OCI-LY7 (cell line): ENCODE results near the gene FSTL1. TPM values are rescaled to one million over a fixed set of nuclear protein-coding genes. Genes with fewer than 3 reads are reported as not detected.

Source experiments
- BruUV-seq: library from RNA; stranded (reverse); fragments of 400-500 nt; replicated peaks from 2 replicates; lab custom pipeline; 2021; lab: Mats Ljungman, UMichigan
- CTCF ChIA-PET: fragments of 300-600 bp; sonication (Branson Sonifier 250); formaldehyde crosslinking; loops from one replicate; lab custom pipeline; 2022; ENCODE audit warnings: antibody characterized with exemption; ENCODE audit not compliant: unreplicated experiment; lab: Charles Lee
- POLR2A ChIA-PET: fragments of 300-600 bp; sonication (Branson Sonifier 250); formaldehyde crosslinking; loops from one replicate; lab custom pipeline; 2022; ENCODE audit warnings: antibody characterized with exemption; lab: Charles Lee
- DNase-seq: peaks from one replicate; pipeline ENCODE4 v3.0.0-alpha.2; 2015; ENCODE audit warnings: low spot score
- H2AFZ ChIP-seq: fragments of 200-600 bp; sonication (generic), shearing (Covaris generic); 2 replicates; pipeline ENCODE4 v1.6.1; 2014; ENCODE audit warnings: mild to moderate bottlenecking, antibody characterized with exemption, low read length, moderate library complexity
- H3K27ac ChIP-seq: fragments of 200-600 bp; sonication (generic); 2 replicates; pipeline ENCODE4 v1.5.1; 2014; ENCODE audit warnings: mixed run types, low read depth, mild to moderate bottlenecking, moderate library complexity, low read length, inconsistent platforms; ENCODE audit not compliant: poor library complexity, severe bottlenecking
- H3K36me3 ChIP-seq: fragments of 200-600 bp; sonication (generic); 2 replicates; pipeline ENCODE4 v1.6.1; 2014; ENCODE audit warnings: mild to moderate bottlenecking, antibody characterized with exemption, low read length, moderate library complexity, mixed read lengths; ENCODE audit not compliant: insufficient read depth
- H3K4me1 ChIP-seq: fragments of 200-600 bp; sonication (generic); 2 replicates; pipeline ENCODE4 v1.5.1; 2014; ENCODE audit warnings: mild to moderate bottlenecking, low read length; ENCODE audit not compliant: insufficient read depth, poor library complexity, severe bottlenecking
- H3K4me2 ChIP-seq: fragments of 200-600 bp; sonication (generic); 2 replicates; pipeline ENCODE4 v1.6.1; 2014; ENCODE audit warnings: mild to moderate bottlenecking, low read length
- H3K4me3 ChIP-seq: fragments of 200-600 bp; sonication (generic); 2 replicates; pipeline ENCODE4 v1.5.1; 2014; ENCODE audit warnings: mild to moderate bottlenecking, low read depth, low read length; ENCODE audit not compliant: poor library complexity, severe bottlenecking
- H3K79me2 ChIP-seq: fragments of 200-600 bp; sonication (generic); 2 replicates; pipeline ENCODE4 v1.6.1; 2016; ENCODE audit warnings: low read depth, mild to moderate bottlenecking, low read length, moderate library complexity, mixed read lengths; ENCODE audit not compliant: insufficient read depth
- H3K9me2 ChIP-seq: fragments of 200-600 bp; sonication (generic); 2 replicates; pipeline ENCODE4 v1.6.1; 2016; ENCODE audit warnings: mild to moderate bottlenecking, low read length, mixed read lengths; ENCODE audit not compliant: insufficient read depth
- H3K9me3 ChIP-seq: fragments of 200-600 bp; sonication (generic); 2 replicates; pipeline ENCODE4 v1.6.1; 2014; ENCODE audit warnings: mild to moderate bottlenecking, mixed run types, low read length, mixed read lengths
- H4K20me1 ChIP-seq: fragments of 200-600 bp; sonication (generic); 2 replicates; pipeline ENCODE4 v1.6.1; 2014; ENCODE audit warnings: mild to moderate bottlenecking, antibody characterized with exemption, low read length, moderate library complexity, mixed read lengths; ENCODE audit not compliant: insufficient read depth
- CTCF ChIP-seq: fragments of 200-600 bp; sonication (generic); conservative IDR thresholded peaks from 2 replicates; pipeline ENCODE4 v1.5.1; 2014; ENCODE audit warnings: mild to moderate bottlenecking, antibody characterized with exemption, low read length, moderate library complexity, mixed read lengths
- EZH2phosphoT487 ChIP-seq: fragments of 200-600 bp; sonication (generic); IDR thresholded peaks from 2 replicates; pipeline ENCODE4 v1.6.1; 2018; ENCODE audit warnings: low read depth, borderline replicate concordance, mild to moderate bottlenecking, mixed run types, antibody characterized with exemption, low read length, moderate library complexity, mixed read lengths
- intact Hi-C: fragments of 100-400 bp; cut with micrococcal nuclease; formaldehyde crosslinking; loops from one replicate; pipeline ENCODE4 v1.10.0; 2022; ENCODE audit not compliant: unreplicated experiment
- total RNA-seq, 2 experiments: library from RNA; depleted of rRNA in 1 of 2; stranded (reverse); fragments of >200 nt in 1 of 2; shearing (Covaris generic) in 1 of 2; gene quantifications; 2 replicates each; pipeline ENCODE4 v1.2.3, GENCODE V29; 2014 to 2022

The FSTL1 gene
- total RNA-seq, 2 experiments from 2014 or later, result 0.09 to 0.74 TPM

- no TSS peak for BruUV-seq
- no peak for TF ChIP-seq EZH2phosphoT487
- TF ChIP-seq CTCF, result peak; percentile 94
- Histone ChIP-seq H2AFZ (peak overlapping the region; percentile 99), H4K20me1 (no peaks in the 10 kb centered on the region), H3K4me1 (peaks cover 11% of the 10 kb centered on the region), H3K4me2 (peak overlapping the region; percentile 68), H3K27ac (peak overlapping the region; percentile 9), H3K9me2 (no peaks in the 10 kb centered on the region), H3K4me3 (peak overlapping the region; percentile 64), H3K36me3 (no peaks in the 10 kb centered on the region), H3K9me3 (no peaks in the 10 kb centered on the region), H3K79me2 (no peaks in the 10 kb centered on the region)
- DNase-seq, result peak; percentile 94
- intact Hi-C loops, result loop anchor here (1.0 to 10.0 kb wide), 5 partner anchors 69 to 595 kb away; partner anchors contain the start of gene LRRC58
- ChIA-PET POLR2A (interaction anchor here (0.6 to 3.5 kb wide), 11 partner anchors 18 to 322 kb away, joined by 3 to 18 read pairs (median 4); partner anchors contain the start of genes LRRC58 and NDUFB4), CTCF (interaction anchor here (0.6 to 2.7 kb wide), 8 partner anchors 19 to 598 kb away, joined by 3 to 19 read pairs (median 3); no protein-coding TSS in a partner anchor)
These were observed 33.4 kb downstream of the FSTL1 start for GRCh38 chr3:120417272-120417911.

GRCh38 chr3:120416868-120417267 lies 33.9 kb downstream of the FSTL1 start:
- no peaks in the 10 kb centered on the region for H3K36me3 ChIP-seq
- TF ChIP-seq CTCF (no peak), EZH2phosphoT487 (no peak)
- peaks cover 11% of the 10 kb centered on the region for H3K4me1 ChIP-seq
- H2AFZ ChIP-seq, result peak overlapping the region; percentile 99; the same call in 1 of the 2 replicates
- DNase-seq, result no peak
- H3K4me2 ChIP-seq, result peak overlapping the region; percentile 68; the same call in 1 of the 2 replicates
- H3K4me3 ChIP-seq, result peak overlapping the region; percentile 9
- H3K79me2 ChIP-seq, result no peaks in the 10 kb centered on the region
- no peak overlapping the region for H3K27ac ChIP-seq
- intact Hi-C loops, result loop anchor here (1.0 to 10.0 kb wide), 5 partner anchors 68 to 595 kb away; partner anchors contain the start of gene LRRC58
- BruUV-seq, result no TSS peak
- ChIA-PET POLR2A (interaction anchor here (0.6 to 3.5 kb wide), 9 partner anchors 18 to 258 kb away, joined by 3 to 18 read pairs (median 3); partner anchors contain the start of genes LRRC58 and NDUFB4), CTCF (interaction anchor here (1.0 to 2.7 kb wide), 4 partner anchors 19 to 597 kb away, joined by 3 to 19 read pairs (median 6); no protein-coding TSS in a partner anchor)
- H3K9me2 ChIP-seq, result no peaks in the 10 kb centered on the region
- H3K9me3 ChIP-seq, result no peaks in the 10 kb centered on the region
- H4K20me1 ChIP-seq, result no peaks in the 10 kb centered on the region
